Measurements from ENCODE around the gene ISX.

The ISX gene

GRCh38 chr22:35053060-35053835, 12.7 kb upstream of the ISX start:
- DNase-seq: no peak

GRCh38 chr22:35054064-35054463, 11.9 kb upstream of the ISX start:
- DNase-seq: no peak

- no peak for DNase-seq
Observed at GRCh38 chr22:35056486-35056885, 9.5 kb upstream of the ISX start.

GRCh38 chr22:35057155-35057554, 8.8 kb upstream of the ISX start:
- DNase-seq: no peak

GRCh38 chr22:35059632-35060031, 6.3 kb upstream of the ISX start:
- DNase-seq: no peak

GRCh38 chr22:35064664-35065063, 1.3 kb upstream of the ISX start:
- DNase-seq: no peak

GRCh38 chr22:35065183-35065582, 775 bp upstream of the ISX start:
- DNase-seq: no peak

GRCh38 chr22:35066768-35067167, 810 bp downstream of the ISX start:
- DNase-seq: no peak

GRCh38 chr22:35069541-35069940, 3.6 kb downstream of the ISX start:
- DNase-seq: no peak

- DNase-seq: no peak
Observed at GRCh38 chr22:35070451-35071093, 4.6 kb downstream of the ISX start.

GRCh38 chr22:35071784-35072183, 5.8 kb downstream of the ISX start:
- DNase-seq: no peak

- DNase-seq: no peak
Observed at GRCh38 chr22:35072925-35073324, 7.0 kb downstream of the ISX start.

- no peak for DNase-seq
Observed at GRCh38 chr22:35074583-35074982, 8.6 kb downstream of the ISX start.

GRCh38 chr22:35076630-35077029, 10.7 kb downstream of the ISX start:
- DNase-seq: no peak

GRCh38 chr22:35085621-35086020, 19.7 kb downstream of the ISX start:
- DNase-seq: no peak

GRCh38 chr22:35089139-35089538, 23.2 kb downstream of the ISX start:
- no peak for DNase-seq

- no peak for DNase-seq
Observed at GRCh38 chr22:35092406-35092805, 26.4 kb downstream of the ISX start.

- no peak for DNase-seq
Observed at GRCh38 chr22:35098921-35099320, 33.0 kb downstream of the ISX start.

- DNase-seq: no peak
Observed at GRCh38 chr22:35099883-35100282, 33.9 kb downstream of the ISX start.

GRCh38 chr22:35102663-35103062, 36.7 kb downstream of the ISX start:
- DNase-seq: no peak

GRCh38 chr22:35103761-35104160, 37.8 kb downstream of the ISX start:
- no peak for DNase-seq

- no peak for DNase-seq
Observed at GRCh38 chr22:35104491-35104890, 38.5 kb downstream of the ISX start.

- no peak for DNase-seq
Observed at GRCh38 chr22:35109616-35110015, 43.7 kb downstream of the ISX start.

- DNase-seq: no peak
Observed at GRCh38 chr22:35111244-35111643, 45.3 kb downstream of the ISX start.

GRCh38 chr22:35113341-35113740, 47.4 kb downstream of the ISX start:
- no peak for DNase-seq
